SU-DHL-6 (cell line): ENCODE data around the gene GRM1.
"Not testable (repeated sequence)": the region's sequence is repeated elsewhere in the genome, so short reads cannot be mapped to it uniquely, and the experiment has no call there.

Experiments used
- EZH2phosphoT487 ChIP-seq: fragments of 200-600 bp; sonication (generic), shearing (Covaris generic); conservative IDR thresholded peaks from 2 replicates; pipeline ENCODE4 v1.6.1; 2018; ENCODE audit warnings: mild to moderate bottlenecking, antibody characterized with exemption, low read length, moderate library complexity, mixed read lengths
- TF ChIP-seq, protein P1 (sequence below): fragments of 200-600 bp; sonication (generic); IDR thresholded peaks from one replicate; pipeline ENCODE4 v1.5.1; 2017; ENCODE audit warnings: antibody characterized with exemption, mild to moderate bottlenecking, low read length, moderate library complexity; ENCODE audit not compliant: insufficient read depth, poor library complexity, severe bottlenecking

- TF ChIP-seq, protein P1, sequence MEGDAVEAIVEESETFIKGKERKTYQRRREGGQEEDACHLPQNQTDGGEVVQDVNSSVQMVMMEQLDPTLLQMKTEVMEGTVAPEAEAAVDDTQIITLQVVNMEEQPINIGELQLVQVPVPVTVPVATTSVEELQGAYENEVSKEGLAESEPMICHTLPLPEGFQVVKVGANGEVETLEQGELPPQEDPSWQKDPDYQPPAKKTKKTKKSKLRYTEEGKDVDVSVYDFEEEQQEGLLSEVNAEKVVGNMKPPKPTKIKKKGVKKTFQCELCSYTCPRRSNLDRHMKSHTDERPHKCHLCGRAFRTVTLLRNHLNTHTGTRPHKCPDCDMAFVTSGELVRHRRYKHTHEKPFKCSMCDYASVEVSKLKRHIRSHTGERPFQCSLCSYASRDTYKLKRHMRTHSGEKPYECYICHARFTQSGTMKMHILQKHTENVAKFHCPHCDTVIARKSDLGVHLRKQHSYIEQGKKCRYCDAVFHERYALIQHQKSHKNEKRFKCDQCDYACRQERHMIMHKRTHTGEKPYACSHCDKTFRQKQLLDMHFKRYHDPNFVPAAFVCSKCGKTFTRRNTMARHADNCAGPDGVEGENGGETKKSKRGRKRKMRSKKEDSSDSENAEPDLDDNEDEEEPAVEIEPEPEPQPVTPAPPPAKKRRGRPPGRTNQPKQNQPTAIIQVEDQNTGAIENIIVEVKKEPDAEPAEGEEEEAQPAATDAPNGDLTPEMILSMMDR = not testable (repeated sequence)
- TF ChIP-seq EZH2phosphoT487 = not testable (repeated sequence)
Measured at GRCh38 chr6:146243646-146244045, 214.8 kb downstream of the GRM1 start.
